GM21528 (cell line): Measurements from ENCODE around the gene PIN1.
"Not testable (repeated sequence)": the region's sequence is repeated elsewhere in the genome, so short reads cannot be mapped to it uniquely, and the experiment has no call there.

ENCODE experiments used
- ATAC-seq: cut with Tn5 transposase; IDR thresholded peaks from one replicate; pipeline ENCODE4 v1.9.1; 2021; ENCODE audit warnings: mild to moderate bottlenecking, moderate library complexity; ENCODE audit not compliant: unreplicated experiment, low FRiP score

The PIN1 gene

GRCh38 chr19:9834726-9835506, at the start of gene PIN1:
Gene PIN1 (plus strand): TSS chr19:9835318. CDS start chr19:9835345, 27 bp downstream.
- peak; percentile 90 for ATAC-seq

GRCh38 chr19:9785367-9786331, 49.5 kb upstream of the PIN1 start:
- peak; percentile 72 for ATAC-seq

GRCh38 chr19:9786342-9786741, 48.8 kb upstream of the PIN1 start:
- no peak for ATAC-seq

GRCh38 chr19:9786819-9787218, 48.3 kb upstream of the PIN1 start:
- ATAC-seq: no peak

GRCh38 chr19:9788604-9789003, 46.5 kb upstream of the PIN1 start:
- not testable (repeated sequence) for ATAC-seq

- ATAC-seq: no peak
These were observed 46.1 kb upstream of the PIN1 start for GRCh38 chr19:9789066-9789465.

- not testable (repeated sequence) for ATAC-seq
These were observed 45.5 kb upstream of the PIN1 start for GRCh38 chr19:9789579-9789978.

- ATAC-seq: not testable (repeated sequence)
These were observed 44.1 kb upstream of the PIN1 start for GRCh38 chr19:9791073-9791367.

GRCh38 chr19:9791552-9792205, 43.4 kb upstream of the PIN1 start:
- peak; percentile 38 for ATAC-seq

GRCh38 chr19:9792206-9793070, 42.7 kb upstream of the PIN1 start:
- no peak for ATAC-seq

GRCh38 chr19:9793071-9793591, 42.0 kb upstream of the PIN1 start:
- no peak for ATAC-seq

- no peak for ATAC-seq
These were observed 38.9 kb upstream of the PIN1 start for GRCh38 chr19:9796113-9796773.

- ATAC-seq: no peak
These were observed 37.2 kb upstream of the PIN1 start for GRCh38 chr19:9797871-9798270.

- ATAC-seq: no peak
These were observed 36.0 kb upstream of the PIN1 start for GRCh38 chr19:9799162-9799561.

- ATAC-seq: no peak
These were observed 33.1 kb upstream of the PIN1 start for GRCh38 chr19:9801976-9802375.

- ATAC-seq: no peak
These were observed 28.3 kb upstream of the PIN1 start for GRCh38 chr19:9806803-9807202.

GRCh38 chr19:9808855-9809824, 26.0 kb upstream of the PIN1 start:
- no peak for ATAC-seq

- no peak for ATAC-seq
These were observed 24.0 kb upstream of the PIN1 start for GRCh38 chr19:9811139-9811538.
